Stimulated activated CD8-positive, alpha-beta memory T cell treated with anti-CD3 and anti-CD28 coated beads, Interleukin-7, amount 100 ng/mL, for 4 hours (primary cell): ENCODE results near the gene APOB.
"Not testable (repeated sequence)": the region's sequence is repeated elsewhere in the genome, so short reads cannot be mapped to it uniquely, and the experiment has no call there.

Experiments
- DNase-seq, 2 donors: peaks; one replicate each; pipeline ENCODE4 v3.0.0-alpha.2; 2020; ENCODE audit warnings: low read depth in 2 of 2

The APOB gene

GRCh38 chr2:21034156-21034971 lies 9.5 kb downstream of the APOB start:
- no peak for DNase-seq

- no peak for DNase-seq
Measured at GRCh38 chr2:21033237-21034155, 10.4 kb downstream of the APOB start.

- no peak for DNase-seq
Measured at GRCh38 chr2:21032338-21033236, 11.3 kb downstream of the APOB start.

GRCh38 chr2:21030983-21031968 lies 12.6 kb downstream of the APOB start:
- no peak for DNase-seq

GRCh38 chr2:21029519-21029918 lies 14.4 kb downstream of the APOB start:
- DNase-seq: no peak

GRCh38 chr2:21028951-21029350 lies 14.9 kb downstream of the APOB start:
- DNase-seq: not testable (repeated sequence)

GRCh38 chr2:21028021-21028947 lies 15.6 kb downstream of the APOB start:
- no peak for DNase-seq

- DNase-seq: no peak
Measured at GRCh38 chr2:21026479-21027282, 17.2 kb downstream of the APOB start.

- no peak for DNase-seq
Measured at GRCh38 chr2:21025690-21026478, 18.0 kb downstream of the APOB start.

- DNase-seq: no peak
Measured at GRCh38 chr2:21024722-21025389, 19.0 kb downstream of the APOB start.

- DNase-seq: no peak
Measured at GRCh38 chr2:21024198-21024597, 19.7 kb downstream of the APOB start.

- no peak for DNase-seq
Measured at GRCh38 chr2:21023419-21024181, 20.3 kb downstream of the APOB start.

- DNase-seq: no peak
Measured at GRCh38 chr2:21022792-21023367, 21.0 kb downstream of the APOB start.

- no peak for DNase-seq
Measured at GRCh38 chr2:21021430-21021829, 22.4 kb downstream of the APOB start.

- no peak for DNase-seq
Measured at GRCh38 chr2:21020668-21021288, 23.1 kb downstream of the APOB start.
